Natural killer cell treated with Interleukin-12 subunit alpha and Interleukin-12 subunit beta and Interleukin-15 and Interleukin-18, amount 100 ng/mL, for 72 hours (primary cell): Measurements from ENCODE around the gene SNX1. TPM values are rescaled to one million over a fixed set of nuclear protein-coding genes. Genes with fewer than 3 reads are reported as not detected.
A peak's percentile ranks its signal among the peaks of the same experiment; 100 is the strongest.
"Not testable (repeated sequence)": the region's sequence is repeated elsewhere in the genome, so short reads cannot be mapped to it uniquely, and the experiment has no call there.

Source experiments
- ATAC-seq, 2 donors: fragments of 150-1000 bp; cut with Tn5 transposase in 1 of 2; sonication (Bioruptor Pico), chemical (Tn5 transposase) in 1 of 2; 2 replicates each; pipeline ENCODE4 v1.10.0; 2021
- DNase-seq: peaks from one replicate; pipeline ENCODE4 v3.0.0; 2022; ENCODE audit warnings: low spot score
- H3K27ac Mint-ChIP-seq, 2 donors: 1 replicate in 1 of 2; 2 replicates in 1 of 2; pipeline ENCODE4 v1.8.0; 2022; ENCODE audit warnings: mixed read lengths in 2 of 2, mild to moderate bottlenecking in 1 of 2, moderate library complexity in 1 of 2
- H3K27me3 Mint-ChIP-seq, 2 donors: 1 replicate in 1 of 2; 2 replicates in 1 of 2; pipeline ENCODE4 v1.8.0; 2022; ENCODE audit warnings: mixed read lengths in 2 of 2
- H3K36me3 Mint-ChIP-seq: one replicate; pipeline ENCODE4 v1.8.0; 2022; ENCODE audit warnings: mixed read lengths
- H3K4me1 Mint-ChIP-seq, 2 donors: 1 replicate in 1 of 2; 2 replicates in 1 of 2; pipeline ENCODE4 v1.8.0; 2022; ENCODE audit warnings: low read depth in 2 of 2, mixed read lengths in 2 of 2, mild to moderate bottlenecking in 1 of 2
- H3K4me3 Mint-ChIP-seq: one replicate; pipeline ENCODE4 v1.8.0; 2022; ENCODE audit warnings: mixed read lengths
- H3K9me3 Mint-ChIP-seq: 2 replicates; pipeline ENCODE4 v1.8.0; 2022; ENCODE audit warnings: mixed read lengths
- total RNA-seq, 2 donors: library from RNA; stranded (reverse); gene quantifications; one replicate each; pipeline ENCODE4 v1.2.3, GENCODE V29; 2022

Gene SNX1
- 100 to 1,000 TPM; 119 to 132 TPM for total RNA-seq

- Mint-ChIP-seq H3K36me3 (no peaks in the 10 kb centered on the region), H3K4me3 (peak within 1 kb of the TSS; percentile 100), H3K4me1 (peaks cover 50 to 52% of the 10 kb centered on the region in 2 donors), H3K27ac (peak within 1 kb of the TSS; percentile 99), H3K27me3 (no peaks in the 10 kb centered on the region), H3K9me3 (no peaks in the 10 kb centered on the region)
- ATAC-seq (peak; percentile 83 to 89), DNase-seq (peak; percentile 96)
Observed at GRCh38 chr15:64095795-64096667, at the start of gene SNX1. Gene SNX1, plus strand, starts transcription at chr15:64095982. Its CDS starts 32 bp downstream, at chr15:64096014.

- Mint-ChIP-seq H3K9me3 (no peaks in the 10 kb centered on the region), H3K27me3 (peaks cover 0 to 15% of the 10 kb centered on the region in 2 donors), H3K4me1 (peaks cover 5 to 7% of the 10 kb centered on the region in 2 donors), H3K4me3 (peak within 1 kb of the TSS; percentile 74), H3K36me3 (no peaks in the 10 kb centered on the region), H3K27ac (peak within 1 kb of the TSS in 1 of 2 donors; percentile 47)
- DNase-seq (peak; percentile 77), ATAC-seq (peak; percentile 92 to 94)
Observed at GRCh38 chr15:64046421-64047153, 49.2 kb upstream of the SNX1 start, which contains the start of gene DAPK2. Gene DAPK2, minus strand, starts transcription at chr15:64046485. Its CDS starts 6,224 bp downstream, at chr15:64040261.

- DNase-seq (no peak), ATAC-seq (no peak)
- Mint-ChIP-seq H3K27ac (no peak overlapping the region), H3K4me1 (peaks cover 5 to 7% of the 10 kb centered on the region in 2 donors), H3K4me3 (peak overlapping the region; percentile 1), H3K9me3 (no peaks in the 10 kb centered on the region), H3K27me3 (peaks cover 0 to 15% of the 10 kb centered on the region in 2 donors), H3K36me3 (no peaks in the 10 kb centered on the region)
Observed at GRCh38 chr15:64048781-64049460, 46.9 kb upstream of the SNX1 start.

GRCh38 chr15:64050281-64051092 is 45.3 kb upstream of the SNX1 start:
- ATAC-seq = no peak
- no peak for DNase-seq
- H3K4me3 Mint-ChIP-seq = no peak overlapping the region
- H3K4me1 Mint-ChIP-seq = peaks cover 0 to 5% of the 10 kb centered on the region in 2 donors
- H3K27ac Mint-ChIP-seq = no peak overlapping the region
- no peaks in the 10 kb centered on the region for H3K36me3 Mint-ChIP-seq
- no peaks in the 10 kb centered on the region for H3K9me3 Mint-ChIP-seq
- peaks cover 0 to 12% of the 10 kb centered on the region in 2 donors for H3K27me3 Mint-ChIP-seq

- H3K4me1 Mint-ChIP-seq = peaks cover 0 to 5% of the 10 kb centered on the region in 2 donors
- no peaks in the 10 kb centered on the region for H3K36me3 Mint-ChIP-seq
- ATAC-seq (no peak), DNase-seq (no peak)
- H3K27ac Mint-ChIP-seq = no peak overlapping the region
- no peak overlapping the region for H3K4me3 Mint-ChIP-seq
- peaks cover 0 to 12% of the 10 kb centered on the region in 2 donors for H3K27me3 Mint-ChIP-seq
- H3K9me3 Mint-ChIP-seq = no peaks in the 10 kb centered on the region
Observed at GRCh38 chr15:64051093-64051402, 44.7 kb upstream of the SNX1 start.

GRCh38 chr15:64051407-64052259 is 44.1 kb upstream of the SNX1 start:
- DNase-seq (no peak), ATAC-seq (peak in 1 of 2 donors; percentile 43)
- H3K4me1 Mint-ChIP-seq = peaks cover 0 to 4% of the 10 kb centered on the region in 2 donors
- no peaks in the 10 kb centered on the region for H3K36me3 Mint-ChIP-seq
- H3K4me3 Mint-ChIP-seq = no peak overlapping the region
- H3K9me3 Mint-ChIP-seq = no peaks in the 10 kb centered on the region
- H3K27ac Mint-ChIP-seq = no peak overlapping the region
- H3K27me3 Mint-ChIP-seq = peaks cover 0 to 11% of the 10 kb centered on the region in 2 donors

GRCh38 chr15:64052925-64053491 is 42.8 kb upstream of the SNX1 start:
- H3K4me1 Mint-ChIP-seq = no peaks in the 10 kb centered on the region
- no peak for DNase-seq
- H3K27ac Mint-ChIP-seq = no peak overlapping the region
- no peaks in the 10 kb centered on the region for H3K9me3 Mint-ChIP-seq
- H3K36me3 Mint-ChIP-seq = no peaks in the 10 kb centered on the region
- no peak for ATAC-seq
- peaks cover 0 to 7% of the 10 kb centered on the region in 2 donors for H3K27me3 Mint-ChIP-seq
- H3K4me3 Mint-ChIP-seq = no peak overlapping the region

- DNase-seq, H3K36me3 Mint-ChIP-seq, H3K27ac Mint-ChIP-seq, ATAC-seq, H3K4me3 Mint-ChIP-seq, H3K27me3 Mint-ChIP-seq, H3K4me1 Mint-ChIP-seq, H3K9me3 Mint-ChIP-seq: not testable (repeated sequence)
Observed at GRCh38 chr15:64053674-64054073, 42.1 kb upstream of the SNX1 start.

- Mint-ChIP-seq H3K4me3 (no peak overlapping the region), H3K27me3 (no peaks in the 10 kb centered on the region), H3K27ac (no peak overlapping the region), H3K36me3 (no peaks in the 10 kb centered on the region), H3K4me1 (no peaks in the 10 kb centered on the region), H3K9me3 (no peaks in the 10 kb centered on the region)
- DNase-seq = no peak
- peak in 1 of 2 donors; percentile 13 for ATAC-seq
Observed at GRCh38 chr15:64058279-64058678, 37.5 kb upstream of the SNX1 start.

- not testable (repeated sequence) for H3K4me3 Mint-ChIP-seq, H3K36me3 Mint-ChIP-seq, ATAC-seq, DNase-seq, H3K4me1 Mint-ChIP-seq, H3K27me3 Mint-ChIP-seq, H3K27ac Mint-ChIP-seq, H3K9me3 Mint-ChIP-seq
Observed at GRCh38 chr15:64059104-64059503, 36.7 kb upstream of the SNX1 start.

GRCh38 chr15:64060716-64061115 is 35.1 kb upstream of the SNX1 start:
- H3K27ac Mint-ChIP-seq = no peak overlapping the region
- H3K27me3 Mint-ChIP-seq = no peaks in the 10 kb centered on the region
- no peak overlapping the region for H3K4me3 Mint-ChIP-seq
- no peak for DNase-seq
- no peak for ATAC-seq
- H3K4me1 Mint-ChIP-seq = no peaks in the 10 kb centered on the region
- no peaks in the 10 kb centered on the region for H3K9me3 Mint-ChIP-seq
- no peaks in the 10 kb centered on the region for H3K36me3 Mint-ChIP-seq

GRCh38 chr15:64066451-64066850 is 29.3 kb upstream of the SNX1 start:
- ATAC-seq (no peak), DNase-seq (no peak)
- H3K27me3 Mint-ChIP-seq = no peaks in the 10 kb centered on the region
- H3K4me3 Mint-ChIP-seq = no peak overlapping the region
- peaks cover 9 to 10% of the 10 kb centered on the region in 2 donors for H3K4me1 Mint-ChIP-seq
- no peaks in the 10 kb centered on the region for H3K9me3 Mint-ChIP-seq
- H3K36me3 Mint-ChIP-seq = no peaks in the 10 kb centered on the region
- no peak overlapping the region for H3K27ac Mint-ChIP-seq
